GM21737 (cell line): ENCODE measurements around the gene ADAMTS2.

Experiments used
- ATAC-seq: cut with Tn5 transposase; IDR thresholded peaks from one replicate; pipeline ENCODE4 v1.9.1; 2021; ENCODE audit warnings: mild to moderate bottlenecking, moderate library complexity; ENCODE audit not compliant: unreplicated experiment

Gene ADAMTS2

GRCh38 chr5:179344431-179345182 is 654 bp downstream of the ADAMTS2 start:
- no peak for ATAC-seq

DNA sequence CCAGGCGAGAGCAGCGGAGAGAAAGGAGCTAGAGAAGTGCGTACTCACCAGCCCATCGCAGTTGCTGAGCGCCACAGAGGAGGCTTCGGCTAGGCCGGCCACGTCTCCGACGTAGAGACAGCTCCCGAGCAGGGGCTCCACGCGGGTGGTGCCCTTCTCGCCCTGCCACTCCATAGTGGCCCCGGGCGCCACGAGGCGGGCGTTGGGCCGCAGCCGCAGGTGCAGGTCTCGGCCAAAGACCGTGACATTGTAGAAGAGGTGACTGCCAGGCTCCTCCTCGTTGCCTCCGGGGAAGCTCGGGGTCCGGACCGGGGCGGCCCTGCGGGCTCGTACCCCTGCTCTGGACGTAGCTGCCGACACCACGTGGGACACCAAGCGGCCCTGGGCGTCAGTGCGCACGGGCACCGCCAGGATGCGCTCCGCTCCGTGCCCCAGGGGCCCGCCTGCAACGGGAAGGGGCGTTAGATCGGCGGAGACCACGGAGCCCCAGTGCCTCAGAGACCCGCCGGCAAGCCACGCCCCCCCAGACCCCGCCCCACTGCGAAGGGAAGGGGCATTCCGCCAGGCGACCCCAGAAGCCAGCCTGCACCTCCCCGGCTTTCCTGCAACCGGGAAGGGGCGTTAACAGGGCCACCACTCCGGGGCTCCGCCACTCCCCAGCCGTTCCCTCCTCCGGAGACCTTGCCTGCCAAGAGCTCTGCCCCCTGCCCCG is 1.4 kb downstream of the ADAMTS2 start:
- ATAC-seq = no peak

DNA sequence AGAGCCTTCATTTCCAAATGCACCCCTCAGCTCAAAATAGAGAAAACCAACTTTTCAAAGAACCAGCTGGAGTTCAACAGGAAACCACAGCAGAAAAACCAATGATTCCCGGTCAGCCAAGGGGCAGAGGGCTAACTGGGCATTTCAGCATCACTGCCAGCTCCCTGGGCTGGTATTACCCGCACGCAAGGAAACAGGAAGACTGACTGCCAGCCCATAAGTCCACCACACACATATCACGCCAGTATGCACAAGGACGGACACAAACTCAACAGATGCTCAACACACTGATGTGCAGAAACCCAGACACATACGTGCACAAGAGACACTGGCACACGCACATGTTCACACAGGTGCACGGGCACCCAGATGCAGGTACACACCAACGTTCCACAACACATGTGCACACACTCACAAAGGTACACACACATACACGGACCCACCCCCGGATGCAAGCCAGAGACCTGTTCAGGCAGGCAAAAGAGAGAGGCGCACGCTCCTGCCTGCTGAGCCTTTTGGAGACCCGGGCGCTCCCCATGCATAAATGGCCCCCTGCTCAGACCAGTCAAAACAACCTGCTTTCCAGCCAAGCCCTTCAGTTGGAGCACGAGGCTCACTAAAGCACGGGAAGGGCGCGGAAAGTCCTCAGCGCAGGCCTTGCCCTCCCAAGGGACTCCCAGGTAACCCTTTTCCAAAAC is 2.1 kb downstream of the ADAMTS2 start:
- no peak for ATAC-seq

GRCh38 chr5:179342577-179342976 is 2.7 kb downstream of the ADAMTS2 start:
- ATAC-seq = no peak

DNA sequence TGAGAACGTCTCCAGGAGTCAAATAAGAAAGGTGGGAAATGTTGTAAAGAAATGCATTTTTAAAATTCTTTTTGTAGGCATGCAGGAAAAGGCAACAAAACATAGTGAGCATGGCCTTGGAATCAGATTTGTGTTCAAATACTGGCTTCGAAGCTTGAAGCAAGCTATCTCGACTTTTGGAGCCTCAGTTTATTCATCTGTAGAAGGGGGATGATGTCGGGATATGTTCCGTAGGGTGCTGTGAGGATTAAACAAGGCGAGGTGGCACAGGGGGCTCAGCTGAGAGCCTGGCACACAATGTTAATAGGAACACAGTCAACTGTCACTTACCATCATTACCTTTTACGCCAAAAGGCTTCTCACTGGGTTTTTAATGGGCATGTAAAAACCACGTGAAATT is 4.8 kb downstream of the ADAMTS2 start:
- ATAC-seq = no peak

GRCh38 chr5:179339996-179340395 is 5.3 kb downstream of the ADAMTS2 start:
- ATAC-seq = no peak

DNA sequence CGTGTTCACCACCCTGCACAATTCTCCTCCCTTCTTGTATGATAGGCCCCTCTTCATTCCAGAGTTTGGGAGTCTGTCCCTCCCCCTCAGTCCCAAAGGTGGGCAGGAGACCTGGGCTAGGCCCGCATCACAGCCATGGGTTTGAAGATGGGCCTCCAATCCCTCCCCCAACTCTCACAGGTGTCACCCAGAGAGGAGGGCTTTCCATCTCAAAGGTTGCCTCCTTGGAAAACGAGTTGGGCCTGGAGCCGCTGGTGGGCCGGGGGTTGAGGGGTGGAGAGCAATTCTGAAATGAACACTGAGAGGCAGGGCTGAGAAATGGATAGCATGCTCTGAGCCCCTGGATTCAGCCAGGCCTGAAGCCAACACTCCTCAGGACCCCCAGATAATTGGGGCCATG is 6.2 kb downstream of the ADAMTS2 start:
- ATAC-seq = no peak

DNA sequence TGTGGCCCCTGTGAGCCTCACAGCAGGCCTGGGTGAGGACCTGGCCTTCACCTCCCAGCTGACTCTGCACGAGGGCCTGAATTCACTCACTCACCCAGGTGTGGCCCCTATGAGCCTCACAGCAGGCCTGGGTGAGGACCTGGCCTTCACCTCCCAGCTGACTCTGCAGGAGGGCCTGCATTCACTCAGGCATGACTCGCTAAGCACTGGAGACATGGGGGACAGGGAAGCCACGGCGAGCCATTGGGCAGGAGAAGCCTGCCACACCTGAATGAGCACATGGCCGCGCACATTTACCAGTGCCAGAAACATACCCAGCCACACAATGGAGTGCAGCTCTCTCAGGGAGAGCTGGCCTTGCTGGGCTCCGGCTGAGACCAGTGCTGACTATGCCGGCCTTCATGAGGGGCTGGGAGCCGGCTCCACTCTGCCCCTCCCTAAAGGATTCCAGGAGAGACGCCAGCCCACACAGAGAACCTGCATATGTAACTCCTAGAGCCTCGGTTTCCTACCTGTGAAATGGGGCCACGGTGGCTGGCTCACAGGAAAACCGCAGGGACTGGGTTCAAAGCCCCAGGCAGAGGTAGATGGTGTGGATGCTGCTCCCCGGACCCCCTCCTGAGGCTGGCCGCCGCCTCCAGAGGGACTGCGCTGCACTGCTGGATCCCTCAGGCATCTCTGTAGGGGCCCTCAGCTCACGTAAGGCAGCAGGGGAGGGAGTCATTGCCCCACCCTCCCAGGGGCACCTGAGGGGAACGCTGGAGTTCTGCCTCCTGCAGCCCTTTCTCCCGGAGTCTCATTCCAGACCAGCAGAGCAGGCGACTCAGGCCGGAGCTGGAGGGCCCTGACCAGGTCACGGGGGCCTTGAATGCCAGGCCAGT is 7.2 kb downstream of the ADAMTS2 start:
- no peak for ATAC-seq

DNA sequence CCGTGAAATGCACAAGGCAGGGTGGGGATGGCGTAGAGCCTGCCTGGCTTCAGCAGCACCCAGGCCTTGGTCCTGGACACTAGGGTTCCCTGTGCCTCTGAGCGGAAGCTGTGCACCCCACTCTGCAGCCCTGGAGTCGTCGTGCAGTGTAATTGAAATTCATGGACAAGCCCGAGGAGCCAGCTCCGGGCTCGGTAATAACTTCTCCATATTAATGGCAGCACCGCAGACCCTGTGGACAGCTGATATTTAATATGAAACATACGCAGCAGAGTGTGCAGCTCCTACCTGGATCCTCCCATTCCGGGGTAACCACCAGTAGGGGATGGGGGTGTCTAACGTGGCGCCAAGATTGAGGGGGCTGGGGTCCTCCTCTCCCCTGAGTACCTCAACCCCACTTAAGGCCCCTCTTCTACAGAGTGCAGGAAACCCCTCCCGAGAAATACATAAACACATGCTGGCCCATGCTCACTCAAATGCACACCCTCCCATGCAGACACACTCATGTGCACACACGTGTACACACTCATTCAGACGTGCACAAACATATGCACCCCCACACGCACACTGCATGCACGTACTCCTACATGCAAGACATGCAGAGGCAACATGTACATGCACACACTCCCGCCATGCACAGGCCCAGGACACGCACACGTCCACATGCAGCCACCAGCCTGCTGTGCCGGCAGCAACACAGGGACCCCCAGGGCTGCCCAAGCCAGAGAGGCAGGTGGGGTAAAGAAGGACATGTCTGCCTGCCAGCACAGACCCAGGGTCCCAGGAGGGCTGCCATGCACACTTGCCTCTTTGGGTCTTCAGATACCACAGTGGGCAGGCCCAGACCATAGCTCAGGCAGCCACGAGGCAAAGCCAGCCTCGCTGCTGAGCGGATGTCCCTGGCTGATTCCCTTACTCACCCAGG is 8.1 kb downstream of the ADAMTS2 start:
- ATAC-seq = no peak

- no peak for ATAC-seq
Observed at GRCh38 chr5:179336126-179336870, 9.0 kb downstream of the ADAMTS2 start.

GRCh38 chr5:179333796-179334761 is 11.2 kb downstream of the ADAMTS2 start:
- no peak for ATAC-seq

GRCh38 chr5:179332741-179333290 is 12.4 kb downstream of the ADAMTS2 start:
- ATAC-seq = no peak

GRCh38 chr5:179331591-179332375 is 13.5 kb downstream of the ADAMTS2 start:
- ATAC-seq = no peak

- ATAC-seq = no peak
Observed at GRCh38 chr5:179330186-179330900, 14.9 kb downstream of the ADAMTS2 start.

DNA sequence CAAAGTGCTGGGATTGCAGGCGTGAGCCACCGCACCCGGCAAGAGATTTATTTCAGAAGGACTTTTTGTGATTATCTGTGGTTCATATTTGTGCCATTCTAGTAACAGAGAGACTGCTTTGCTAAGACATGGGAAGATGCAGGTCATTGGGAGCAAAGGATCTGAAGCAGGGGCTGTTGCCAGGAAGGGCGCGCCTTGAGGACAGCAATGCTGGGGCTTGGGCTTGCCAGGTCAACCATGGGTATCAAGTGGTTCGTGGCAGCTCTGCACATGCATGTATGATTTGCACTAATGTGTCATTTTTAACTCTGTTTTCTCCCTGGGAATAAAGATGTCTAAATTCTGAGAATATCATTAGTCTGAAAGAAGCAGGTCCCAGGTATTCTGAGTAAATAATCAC is 17.0 kb downstream of the ADAMTS2 start:
- no peak for ATAC-seq

GRCh38 chr5:179327021-179327735 is 18.1 kb downstream of the ADAMTS2 start:
- ATAC-seq = no peak
